Measurements from ENCODE around the gene USP36. TPM values are rescaled to one million over a fixed set of nuclear protein-coding genes. Genes with fewer than 3 reads are reported as not detected.

USP36 gene
- total RNA-seq, 1 experiment from 2014 or later, result 29.6 TPM

GRCh38 chr17:78766225-78766624 lies 74.4 kb downstream of the USP36 start:
- Histone ChIP-seq H3K36me3 (ENCODE audit: insufficient read depth, low read length) (no peaks in the 10 kb centered on the region), H3K9me3 (ENCODE audit: low read length) (no peaks in the 10 kb centered on the region), H2AFZ (ENCODE audit: low read length) (no peak overlapping the region), H3K9ac (ENCODE audit: low read length) (no peak overlapping the region), H4K20me1 (ENCODE audit: insufficient read depth, low read depth, low read length) (peaks cover 42% of the 10 kb centered on the region), H3K27ac (ENCODE audit: low read length) (no peak overlapping the region), H3K4me2 (ENCODE audit: low read depth, low read length, poor library complexity, severe bottlenecking) (no peak overlapping the region), H3K9me2 (replicated peaks; ENCODE audit: insufficient read depth, low read length) (no peaks in the 10 kb centered on the region), H3K79me2 (ENCODE audit: low read length) (no peaks in the 10 kb centered on the region), H3K4me3 (ENCODE audit: low read length) (no peak overlapping the region), H3K27me3 (ENCODE audit: low read length) (no peaks in the 10 kb centered on the region), H3K4me1 (ENCODE audit: low read length) (no peaks in the 10 kb centered on the region)
- DNase-seq, result no peak

- Histone ChIP-seq H4K20me1 (ENCODE audit: insufficient read depth, low read depth, low read length) (peaks cover 42% of the 10 kb centered on the region), H3K9me2 (replicated peaks; ENCODE audit: insufficient read depth, low read length) (no peaks in the 10 kb centered on the region), H3K9ac (ENCODE audit: low read length) (no peak overlapping the region), H3K4me3 (ENCODE audit: low read length) (no peak overlapping the region), H3K27ac (ENCODE audit: low read length) (no peak overlapping the region), H3K4me1 (ENCODE audit: low read length) (no peaks in the 10 kb centered on the region), H3K27me3 (ENCODE audit: low read length) (no peaks in the 10 kb centered on the region), H3K79me2 (ENCODE audit: low read length) (no peaks in the 10 kb centered on the region), H2AFZ (ENCODE audit: low read length) (no peak overlapping the region), H3K4me2 (ENCODE audit: low read depth, low read length, poor library complexity, severe bottlenecking) (no peak overlapping the region), H3K9me3 (ENCODE audit: low read length) (no peaks in the 10 kb centered on the region), H3K36me3 (ENCODE audit: insufficient read depth, low read length) (no peaks in the 10 kb centered on the region)
- DNase-seq, result no peak
Observed at GRCh38 chr17:78765821-78766220, 74.8 kb downstream of the USP36 start.

DNA sequence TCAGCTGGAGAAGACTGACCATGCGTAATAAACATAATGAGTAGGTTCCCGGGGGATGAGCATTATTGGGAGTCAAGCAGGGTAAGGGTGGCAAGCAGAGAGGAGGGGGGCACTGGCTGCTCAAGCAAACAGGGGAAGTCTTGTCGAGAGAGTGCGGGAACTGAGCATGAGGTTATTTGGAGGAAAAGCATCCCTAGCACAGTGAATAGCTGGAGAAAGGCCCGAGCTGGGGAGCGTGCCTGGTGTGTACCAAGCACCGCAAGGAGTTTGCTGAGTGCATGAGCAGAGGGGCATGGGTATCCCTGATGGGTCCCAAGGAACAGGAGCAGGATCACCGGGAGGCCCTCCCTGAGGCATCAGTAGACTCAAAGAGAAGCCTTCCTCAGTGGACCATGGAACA lies 75.7 kb downstream of the USP36 start:
- DNase-seq, result no peak
- H3K4me2 ChIP-seq (ENCODE audit: low read depth, low read length, poor library complexity, severe bottlenecking), result no peak overlapping the region
- peaks cover 44% of the 10 kb centered on the region for H4K20me1 ChIP-seq (ENCODE audit: insufficient read depth, low read depth, low read length)
- H2AFZ ChIP-seq (ENCODE audit: low read length), result no peak overlapping the region
- H3K9me3 ChIP-seq (ENCODE audit: low read length), result no peaks in the 10 kb centered on the region
- no peaks in the 10 kb centered on the region; the same call in 1 of the 2 replicates for H3K27me3 ChIP-seq (ENCODE audit: low read length)
- peaks cover 3% of the 10 kb centered on the region for H3K4me1 ChIP-seq (ENCODE audit: low read length)
- no peak overlapping the region for H3K4me3 ChIP-seq (ENCODE audit: low read length)
- H3K9me2 ChIP-seq (replicated peaks; ENCODE audit: insufficient read depth, low read length), result no peaks in the 10 kb centered on the region
- H3K36me3 ChIP-seq (ENCODE audit: insufficient read depth, low read length), result no peaks in the 10 kb centered on the region
- H3K27ac ChIP-seq (ENCODE audit: low read length), result no peak overlapping the region
- no peak overlapping the region for H3K9ac ChIP-seq (ENCODE audit: low read length)
- H3K79me2 ChIP-seq (ENCODE audit: low read length), result no peaks in the 10 kb centered on the region

- Histone ChIP-seq H3K4me2 (ENCODE audit: low read depth, low read length, poor library complexity, severe bottlenecking) (no peak overlapping the region), H4K20me1 (ENCODE audit: insufficient read depth, low read depth, low read length) (peaks cover 52% of the 10 kb centered on the region), H2AFZ (ENCODE audit: low read length) (no peak overlapping the region), H3K4me1 (ENCODE audit: low read length) (peaks cover 14% of the 10 kb centered on the region), H3K27me3 (ENCODE audit: low read length) (no peaks in the 10 kb centered on the region; the same call in 1 of the 2 replicates), H3K4me3 (ENCODE audit: low read length) (no peak overlapping the region), H3K79me2 (ENCODE audit: low read length) (no peaks in the 10 kb centered on the region), H3K9ac (ENCODE audit: low read length) (no peak overlapping the region), H3K9me3 (ENCODE audit: low read length) (no peaks in the 10 kb centered on the region), H3K27ac (ENCODE audit: low read length) (no peak overlapping the region), H3K9me2 (replicated peaks; ENCODE audit: insufficient read depth, low read length) (no peaks in the 10 kb centered on the region), H3K36me3 (ENCODE audit: insufficient read depth, low read length) (no peaks in the 10 kb centered on the region)
- no peak for DNase-seq
Observed at GRCh38 chr17:78763561-78763960, 77.1 kb downstream of the USP36 start.

DNA sequence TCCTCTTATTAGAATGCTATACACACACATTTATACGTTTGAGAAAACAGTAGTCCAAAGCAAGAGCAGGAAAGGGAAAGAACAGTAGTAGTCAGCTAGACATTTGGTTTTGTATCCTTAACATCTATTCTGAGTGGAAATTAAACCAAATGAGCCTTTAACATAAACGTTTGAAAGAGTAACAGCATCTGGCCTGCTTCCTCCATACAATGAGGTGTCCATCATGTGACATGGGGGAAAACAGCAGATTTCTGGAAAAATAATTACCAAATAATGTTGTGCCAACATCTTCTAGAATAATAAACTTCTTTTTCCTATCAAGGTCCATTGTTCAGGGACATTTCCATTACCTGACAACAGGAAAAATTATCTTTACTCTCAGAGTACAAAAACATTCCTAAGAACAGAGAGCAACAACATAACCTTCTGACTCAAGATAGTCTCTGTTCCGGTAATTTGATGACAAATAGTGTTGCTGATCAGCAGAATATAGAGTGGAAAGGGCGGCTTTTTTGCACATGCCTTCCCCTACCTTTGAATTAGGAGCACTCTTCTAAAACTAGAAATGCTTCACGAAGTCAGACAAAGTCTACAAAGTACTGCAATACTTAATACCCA lies 78.7 kb downstream of the USP36 start:
- Histone ChIP-seq H3K27ac (ENCODE audit: low read length) (no peak overlapping the region), H3K9ac (ENCODE audit: low read length) (no peak overlapping the region), H3K36me3 (ENCODE audit: insufficient read depth, low read length) (no peaks in the 10 kb centered on the region), H3K4me3 (ENCODE audit: low read length) (no peak overlapping the region), H2AFZ (ENCODE audit: low read length) (no peak overlapping the region), H3K79me2 (ENCODE audit: low read length) (no peaks in the 10 kb centered on the region), H3K9me2 (replicated peaks; ENCODE audit: insufficient read depth, low read length) (no peaks in the 10 kb centered on the region), H3K4me1 (ENCODE audit: low read length) (peaks cover 14% of the 10 kb centered on the region), H3K4me2 (ENCODE audit: low read depth, low read length, poor library complexity, severe bottlenecking) (no peak overlapping the region), H3K27me3 (ENCODE audit: low read length) (no peaks in the 10 kb centered on the region; the same call in 1 of the 2 replicates), H3K9me3 (ENCODE audit: low read length) (no peaks in the 10 kb centered on the region), H4K20me1 (ENCODE audit: insufficient read depth, low read depth, low read length) (peaks cover 40% of the 10 kb centered on the region)
- DNase-seq, result no peak

GRCh38 chr17:78759969-78760352 lies 80.7 kb downstream of the USP36 start:
- Histone ChIP-seq H3K4me2 (ENCODE audit: low read depth, low read length, poor library complexity, severe bottlenecking) (peak overlapping the region; percentile 14), H3K9ac (ENCODE audit: low read length) (no peak overlapping the region), H3K79me2 (ENCODE audit: low read length) (no peaks in the 10 kb centered on the region), H3K9me2 (replicated peaks; ENCODE audit: insufficient read depth, low read length) (no peaks in the 10 kb centered on the region), H3K9me3 (ENCODE audit: low read length) (no peaks in the 10 kb centered on the region), H3K27me3 (ENCODE audit: low read length) (no peaks in the 10 kb centered on the region; the same call in 1 of the 2 replicates), H3K36me3 (ENCODE audit: insufficient read depth, low read length) (no peaks in the 10 kb centered on the region), H2AFZ (ENCODE audit: low read length) (no peak overlapping the region), H4K20me1 (ENCODE audit: insufficient read depth, low read depth, low read length) (peaks cover 35% of the 10 kb centered on the region), H3K4me3 (ENCODE audit: low read length) (no peak overlapping the region), H3K4me1 (ENCODE audit: low read length) (peaks cover 14% of the 10 kb centered on the region), H3K27ac (ENCODE audit: low read length) (no peak overlapping the region)
- DNase-seq, result no peak

DNA sequence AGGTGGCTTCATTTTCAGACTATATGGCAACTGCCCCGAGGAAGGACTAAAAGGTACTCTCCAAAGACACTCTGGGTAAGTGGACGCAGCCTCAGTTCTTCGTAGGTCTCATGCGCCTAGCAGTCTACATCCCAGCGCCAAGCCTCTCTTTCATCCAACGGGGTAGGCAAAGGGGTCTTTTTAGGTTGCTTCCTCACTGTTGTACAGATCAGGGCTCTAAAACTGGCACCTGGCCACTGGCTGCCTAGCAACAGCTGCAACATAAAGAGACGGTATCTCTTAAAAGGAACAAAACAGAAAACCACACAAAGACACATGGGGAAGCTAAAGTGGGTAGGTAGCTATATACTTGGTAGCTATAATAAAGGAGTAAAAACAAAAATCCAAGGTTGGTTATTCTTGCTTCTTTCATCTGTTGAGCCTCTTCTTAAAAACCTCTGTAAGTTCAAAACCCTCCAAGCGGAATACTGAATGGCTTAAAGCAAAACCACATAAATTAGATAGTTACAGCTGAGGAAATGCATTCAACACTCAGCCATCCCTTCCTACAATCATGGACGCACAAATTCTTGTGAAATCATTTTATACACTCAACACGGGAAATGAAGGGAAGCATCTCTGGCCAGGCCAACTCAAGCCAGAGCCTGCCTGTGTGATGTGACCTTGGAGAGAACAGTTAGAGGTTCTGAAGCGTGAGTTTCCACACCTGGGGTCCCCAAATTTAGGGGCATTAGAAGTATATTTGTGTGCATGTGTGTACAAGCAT lies 81.2 kb downstream of the USP36 start:
- no peaks in the 10 kb centered on the region for H3K9me3 ChIP-seq (ENCODE audit: low read length)
- H3K4me3 ChIP-seq (ENCODE audit: low read length), result no peak overlapping the region
- no peaks in the 10 kb centered on the region; the same call in 1 of the 2 replicates for H3K27me3 ChIP-seq (ENCODE audit: low read length)
- peak; percentile 67 for DNase-seq
- H3K27ac ChIP-seq (ENCODE audit: low read length), result no peak overlapping the region
- H3K79me2 ChIP-seq (ENCODE audit: low read length), result no peaks in the 10 kb centered on the region
- peak overlapping the region; percentile 14 for H3K4me2 ChIP-seq (ENCODE audit: low read depth, low read length, poor library complexity, severe bottlenecking)
- no peak overlapping the region for H2AFZ ChIP-seq (ENCODE audit: low read length)
- peaks cover 29% of the 10 kb centered on the region for H4K20me1 ChIP-seq (ENCODE audit: insufficient read depth, low read depth, low read length)
- H3K9ac ChIP-seq (ENCODE audit: low read length), result no peak overlapping the region
- no peaks in the 10 kb centered on the region for H3K9me2 ChIP-seq (replicated peaks; ENCODE audit: insufficient read depth, low read length)
- H3K4me1 ChIP-seq (ENCODE audit: low read length), result peaks cover 14% of the 10 kb centered on the region
- H3K36me3 ChIP-seq (ENCODE audit: insufficient read depth, low read length), result no peaks in the 10 kb centered on the region

GRCh38 chr17:78753316-78754250 lies 87.0 kb downstream of the USP36 start:
- no peak for DNase-seq
- no peak overlapping the region for H3K4me3 ChIP-seq (ENCODE audit: low read length)
- no peaks in the 10 kb centered on the region for H3K9me3 ChIP-seq (ENCODE audit: low read length)
- no peaks in the 10 kb centered on the region for H3K9me2 ChIP-seq (replicated peaks; ENCODE audit: insufficient read depth, low read length)
- no peak overlapping the region for H3K27ac ChIP-seq (ENCODE audit: low read length)
- H3K4me2 ChIP-seq (ENCODE audit: low read depth, low read length, poor library complexity, severe bottlenecking), result no peak overlapping the region
- H3K36me3 ChIP-seq (ENCODE audit: insufficient read depth, low read length), result no peaks in the 10 kb centered on the region
- H3K79me2 ChIP-seq (ENCODE audit: low read length), result no peaks in the 10 kb centered on the region
- no peak overlapping the region for H3K9ac ChIP-seq (ENCODE audit: low read length)
- H4K20me1 ChIP-seq (ENCODE audit: insufficient read depth, low read depth, low read length), result peaks cover 8% of the 10 kb centered on the region; the same call in 1 of the 2 replicates
- H3K4me1 ChIP-seq (ENCODE audit: low read length), result no peaks in the 10 kb centered on the region; the same call in 1 of the 2 replicates
- no peaks in the 10 kb centered on the region for H3K27me3 ChIP-seq (ENCODE audit: low read length)
- H2AFZ ChIP-seq (ENCODE audit: low read length), result no peak overlapping the region
